Endothelial cell of umbilical vein (primary cell): ENCODE results near the gene ACSL4. TPM values are rescaled to one million over a fixed set of nuclear protein-coding genes. Genes with fewer than 3 reads are reported as not detected.

Experiments
- BruUV-seq: library from RNA; stranded (reverse); fragments of 400-500 nt; replicated peaks from 2 replicates; lab custom pipeline; 2021; lab: Mats Ljungman, UMichigan
- CTCF ChIA-PET: fragments of 300-600, 350-600 bp; sonication (Branson Sonifier 250); formaldehyde crosslinking; loops from one replicate; lab custom pipeline; 2021; ENCODE audit warnings: antibody characterized with exemption, inconsistent platforms; lab: Charles Lee
- POLR2A ChIA-PET: fragments of 300-600, 350-600 bp; sonication (Branson Sonifier 250); formaldehyde crosslinking; loops from one replicate; lab custom pipeline; 2021; ENCODE audit warnings: antibody characterized with exemption, inconsistent platforms; lab: Charles Lee
- DNase-seq: peaks from one replicate; pipeline ENCODE4 v3.0.0-alpha.2; 2011; ENCODE audit warnings: low read depth, low spot score
- FAIRE-seq: peaks from 2 replicates; lab custom pipeline; 2011; peaks lifted over from hg19 to GRCh38; lab: Jason Lieb, UNC
- H2AFZ ChIP-seq: 2 replicates; pipeline ENCODE4 v1.6.0; 2012; ENCODE audit warnings: low read depth, low read length, control low read depth, inconsistent platforms
- H3K27ac ChIP-seq: 2 replicates; pipeline ENCODE4 v1.5.1; 2011; ENCODE audit warnings: low read depth, mild to moderate bottlenecking, control low read depth, low read length, moderate library complexity; ENCODE audit not compliant: insufficient read depth
- H3K27me3 ChIP-seq, 2 experiments: 2 replicates each; pipeline versions ENCODE4 v1.6.0 to v1.6.1; 2011; ENCODE audit warnings: low read length in 2 of 2, mixed read lengths in 1 of 2; ENCODE audit not compliant: control insufficient read depth in 2 of 2, insufficient read depth in 2 of 2
- H3K36me3 ChIP-seq, 2 experiments: 2 replicates in 1 of 2; 3 replicates in 1 of 2; pipeline ENCODE4 v1.5.1; 2011; ENCODE audit warnings: low read length in 2 of 2, mild to moderate bottlenecking in 1 of 2, moderate library complexity in 1 of 2; ENCODE audit not compliant: control insufficient read depth in 2 of 2, insufficient read depth in 2 of 2; ENCODE audit errors: extremely low read depth in 1 of 2
- H3K4me1 ChIP-seq: 3 replicates; pipeline ENCODE4 v1.5.1; 2011; ENCODE audit warnings: mild to moderate bottlenecking, low read length; ENCODE audit not compliant: control insufficient read depth, insufficient read depth; ENCODE audit errors: extremely low read depth
- H3K4me2 ChIP-seq: 2 replicates; pipeline ENCODE4 v1.6.1; 2011; ENCODE audit warnings: low read length, control low read depth, mixed read lengths; ENCODE audit not compliant: insufficient read depth
- H3K4me3 ChIP-seq, 3 experiments: fragments of 200-600 bp in 1 of 3; sonication (generic), shearing (Covaris generic) in 1 of 3; replicated peaks in 1 of 3; 2 replicates each; pipeline ENCODE4 v1.5.1; 2011 to 2016; ENCODE audit warnings: control low read depth in 3 of 3, low read length in 3 of 3, mild to moderate bottlenecking in 2 of 3, inconsistent platforms in 1 of 3, low read depth in 1 of 3, moderate library complexity in 1 of 3; ENCODE audit not compliant: insufficient read depth in 1 of 3
- H3K79me2 ChIP-seq: 2 replicates; pipeline ENCODE4 v1.6.0; 2012; ENCODE audit warnings: low read length, inconsistent platforms; ENCODE audit not compliant: control insufficient read depth, insufficient read depth
- H3K9ac ChIP-seq: replicated peaks from 2 replicates; pipeline ENCODE3; 2011; ENCODE audit warnings: low read length, control low read depth; ENCODE audit not compliant: insufficient read depth; ENCODE audit errors: extremely low read depth
- H3K9me1 ChIP-seq: replicated peaks from 3 replicates; pipeline ENCODE4 v1.6.0; 2011; ENCODE audit warnings: mild to moderate bottlenecking, low read length; ENCODE audit not compliant: control insufficient read depth, insufficient read depth; ENCODE audit errors: extremely low read depth
- H3K9me3 ChIP-seq: replicated peaks from 2 replicates; pipeline ENCODE4 v1.5.1; 2012; ENCODE audit warnings: low read length, inconsistent platforms; ENCODE audit not compliant: control insufficient read depth, insufficient read depth
- H4K20me1 ChIP-seq: replicated peaks from 2 replicates; pipeline ENCODE3; 2011; ENCODE audit warnings: mild to moderate bottlenecking, low read length; ENCODE audit not compliant: control insufficient read depth, insufficient read depth; ENCODE audit errors: extremely low read depth
- EZH2 ChIP-seq: IDR thresholded peaks from 2 replicates; pipeline ENCODE4 v1.6.1; 2012; ENCODE audit warnings: borderline replicate concordance, low read depth, mild to moderate bottlenecking, moderate library complexity, low read length, inconsistent platforms; ENCODE audit not compliant: severe bottlenecking
- FOS ChIP-seq: IDR thresholded peaks from 2 replicates; pipeline ENCODE4 v1.6.1; 2011; ENCODE audit warnings: mild to moderate bottlenecking, low read length, moderate library complexity, borderline replicate concordance; ENCODE audit not compliant: insufficient read depth
- GATA2 ChIP-seq: IDR thresholded peaks from 2 replicates; pipeline ENCODE4 v1.7.0; 2011; ENCODE audit warnings: low read depth, mild to moderate bottlenecking, moderate library complexity, mixed read lengths, low read length; ENCODE audit not compliant: insufficient read length, insufficient read depth
- JUN ChIP-seq: IDR thresholded peaks from 2 replicates; pipeline ENCODE4 v1.6.1; 2011; ENCODE audit warnings: borderline replicate concordance, low read depth; ENCODE audit not compliant: insufficient read length, insufficient read depth
- MYC ChIP-seq: IDR thresholded peaks from one replicate; pipeline ENCODE4 v1.6.1; 2011; ENCODE audit warnings: mild to moderate bottlenecking, low read depth, low read length
- POLR2A ChIP-seq: IDR thresholded peaks from 2 replicates; pipeline ENCODE4 v1.6.1; 2012; ENCODE audit warnings: low read depth, mild to moderate bottlenecking, control low read depth, low read length
- POLR2AphosphoS5 ChIP-seq: IDR thresholded peaks from 2 replicates; pipeline ENCODE4 v1.6.1; 2012; ENCODE audit warnings: low read depth, mild to moderate bottlenecking, control low read depth, low read length, moderate library complexity; ENCODE audit not compliant: insufficient read depth
- dilution Hi-C: fragments of 300-500 bp; cut with MboI; formaldehyde crosslinking; loops from one replicate; pipeline ENCODE4 v1.15.0; 2019; ENCODE audit warnings: low sequenced_read_pairs; ENCODE audit not compliant: extremely low pct_ligation_motif_present
- intact Hi-C: fragments of 100-400 bp; cut with micrococcal nuclease; formaldehyde crosslinking; loops from one replicate; pipeline ENCODE4 v1.10.0; 2022
- polyA plus RNA-seq, 4 experiments: library from polyadenylated mRNA; depleted of rRNA in 3 of 4; stranded (reverse) in 3 of 4; unstranded in 1 of 4; fragments of >200 nt; gene quantifications; 2 replicates each; pipeline versions ENCODE4 v1.2.1 to v1.2.3, GENCODE V29; 2011 to 2012; ENCODE audit warnings: missing spikeins in 1 of 4
- total RNA-seq: library from RNA; stranded (reverse); gene quantifications from 2 replicates; pipeline ENCODE4 v1.2.3, GENCODE V29; 2021
- TF ChIP-seq, protein P1 (sequence below): IDR thresholded peaks from 2 replicates; pipeline ENCODE4 v1.6.1; 2011; ENCODE audit not compliant: insufficient read depth, insufficient read length
- TF ChIP-seq, protein P2 (sequence below), 2 donors: IDR thresholded peaks; 1 replicate in 1 of 2; 2 replicates in 1 of 2; pipeline ENCODE4 v1.5.1; 2011; ENCODE audit warnings: low read length in 2 of 2, mild to moderate bottlenecking in 2 of 2, moderate library complexity in 2 of 2, control low read depth in 1 of 2, inconsistent platforms in 1 of 2, low read depth in 1 of 2; ENCODE audit not compliant: insufficient read depth in 1 of 2; ENCODE audit errors: extremely low read depth in 1 of 2

The ACSL4 gene
- total and polyA plus RNA-seq, 2 donors (not counting 3 experiments of a cell fraction or from before 2014, with no cell fraction given) = 20.7 to 85.5 TPM

DNA sequence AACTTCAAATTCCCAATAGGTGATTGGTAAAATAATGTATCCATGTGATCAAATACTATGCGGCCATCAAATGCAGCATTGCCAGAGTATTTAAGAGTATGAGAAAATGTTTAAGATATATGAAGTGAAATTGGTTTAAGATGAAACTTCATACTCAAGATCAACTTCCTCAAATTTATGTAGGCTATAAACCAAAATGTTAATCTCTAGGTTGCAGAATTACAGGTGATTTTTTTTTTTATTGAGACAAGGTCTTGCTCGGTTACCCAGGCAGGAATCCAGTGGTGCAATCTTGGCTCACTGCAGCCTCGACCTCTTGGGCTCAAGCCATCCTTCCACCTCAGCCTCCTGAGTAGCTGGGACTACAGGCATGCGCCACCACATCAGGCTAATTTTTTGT, 25.3 kb downstream of the ACSL4 start:
- ChIA-PET POLR2A (no interaction called here), CTCF (interaction anchor here (8.0 to 9.7 kb wide), 2 partner anchors 149 to 184 kb away, joined by 101 to 241 read pairs; no protein-coding TSS in a partner anchor)
- peaks cover 2% of the 10 kb centered on the region for H3K4me1 ChIP-seq
- H3K9ac ChIP-seq = no peak overlapping the region
- DNase-seq = no peak
- BruUV-seq = no TSS peak
- no peak overlapping the region for H3K4me2 ChIP-seq
- no peak for FAIRE-seq
- H3K9me3 ChIP-seq = no peaks in the 10 kb centered on the region
- H2AFZ ChIP-seq = no peak overlapping the region
- no peaks in the 10 kb centered on the region for H4K20me1 ChIP-seq
- peaks cover 98% of the 10 kb centered on the region for H3K79me2 ChIP-seq
- H3K36me3 ChIP-seq = no peaks in the 10 kb centered on the region
- no peaks in the 10 kb centered on the region for H3K9me1 ChIP-seq
- H3K4me3 ChIP-seq = no peak overlapping the region
- intact Hi-C loops (no loop called here), dilution Hi-C loops (no loop called here)
- no peak for TF ChIP-seq GATA2
- no peak for TF ChIP-seq JUN
- TF ChIP-seq, protein P1, sequence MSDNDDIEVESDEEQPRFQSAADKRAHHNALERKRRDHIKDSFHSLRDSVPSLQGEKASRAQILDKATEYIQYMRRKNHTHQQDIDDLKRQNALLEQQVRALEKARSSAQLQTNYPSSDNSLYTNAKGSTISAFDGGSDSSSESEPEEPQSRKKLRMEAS = no peak
- TF ChIP-seq POLR2A = no peak
- TF ChIP-seq EZH2 = no peak
- no peak for TF ChIP-seq FOS
- TF ChIP-seq, protein P2, sequence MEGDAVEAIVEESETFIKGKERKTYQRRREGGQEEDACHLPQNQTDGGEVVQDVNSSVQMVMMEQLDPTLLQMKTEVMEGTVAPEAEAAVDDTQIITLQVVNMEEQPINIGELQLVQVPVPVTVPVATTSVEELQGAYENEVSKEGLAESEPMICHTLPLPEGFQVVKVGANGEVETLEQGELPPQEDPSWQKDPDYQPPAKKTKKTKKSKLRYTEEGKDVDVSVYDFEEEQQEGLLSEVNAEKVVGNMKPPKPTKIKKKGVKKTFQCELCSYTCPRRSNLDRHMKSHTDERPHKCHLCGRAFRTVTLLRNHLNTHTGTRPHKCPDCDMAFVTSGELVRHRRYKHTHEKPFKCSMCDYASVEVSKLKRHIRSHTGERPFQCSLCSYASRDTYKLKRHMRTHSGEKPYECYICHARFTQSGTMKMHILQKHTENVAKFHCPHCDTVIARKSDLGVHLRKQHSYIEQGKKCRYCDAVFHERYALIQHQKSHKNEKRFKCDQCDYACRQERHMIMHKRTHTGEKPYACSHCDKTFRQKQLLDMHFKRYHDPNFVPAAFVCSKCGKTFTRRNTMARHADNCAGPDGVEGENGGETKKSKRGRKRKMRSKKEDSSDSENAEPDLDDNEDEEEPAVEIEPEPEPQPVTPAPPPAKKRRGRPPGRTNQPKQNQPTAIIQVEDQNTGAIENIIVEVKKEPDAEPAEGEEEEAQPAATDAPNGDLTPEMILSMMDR (IDR thresholded peaks at IDR 0.05; ENCODE audit: extremely low read depth in 1 of 2, insufficient read depth in 1 of 2, low read depth in 1 of 2, low read length in 2 of 2) = no peak
- no peak for TF ChIP-seq POLR2AphosphoS5
- no peak for TF ChIP-seq MYC
- no peak overlapping the region for H3K27ac ChIP-seq
- no peaks in the 10 kb centered on the region for H3K27me3 ChIP-seq
